IPS DF 6.9 (cell line): Measurements from ENCODE around the gene AREL1.

ENCODE experiments used
- DNase-seq: peaks from one replicate; pipeline ENCODE4 v3.0.0-alpha.2; 2013; ENCODE audit warnings: low read depth, low spot score
- H3K27ac ChIP-seq: one replicate; pipeline ENCODE4 v1.5.1; 2013; ENCODE audit warnings: low read length, control low read depth
- H3K27me3 ChIP-seq: 2 replicates; pipeline ENCODE4 v1.6.1; 2013; ENCODE audit warnings: mild to moderate bottlenecking, low read length; ENCODE audit not compliant: control insufficient read depth, insufficient read depth
- H3K36me3 ChIP-seq: 2 replicates; pipeline ENCODE4 v1.6.1; 2013; ENCODE audit warnings: low read length; ENCODE audit not compliant: control insufficient read depth, insufficient read depth
- H3K4me1 ChIP-seq: 2 replicates; pipeline ENCODE4 v1.6.1; 2013; ENCODE audit warnings: low read length; ENCODE audit not compliant: control insufficient read depth, insufficient read depth
- H3K4me3 ChIP-seq: 2 replicates; pipeline ENCODE4 v1.5.1; 2013; ENCODE audit warnings: mild to moderate bottlenecking, low read length
- H3K9me3 ChIP-seq: 2 replicates; pipeline ENCODE4 v1.6.1; 2013; ENCODE audit warnings: low read length, inconsistent platforms; ENCODE audit not compliant: control insufficient read depth, insufficient read depth
- WGBS: extraction: QIAGEN DNeasy Blood & Tissue Kit; methylation state at CpG from one replicate; pipeline ENCODE4 v1.1.7; 2013; ENCODE audit warnings: mixed read lengths, missing lambda C conversion rate; ENCODE audit not compliant: insufficient read length, insufficient coverage; 5-methylcytosine and 5-hydroxymethylcytosine counted together

AREL1 gene

GRCh38 chr14:74732387-74732786 lies 19.5 kb upstream of the AREL1 start:
- no peaks in the 10 kb centered on the region for H3K27me3 ChIP-seq
- H3K9me3 ChIP-seq: no peaks in the 10 kb centered on the region
- WGBS: no CpG with 5 or more reads among the region's 2 CpGs
- H3K4me3 ChIP-seq: no peak overlapping the region
- no peak for DNase-seq
- H3K4me1 ChIP-seq: no peaks in the 10 kb centered on the region
- no peaks in the 10 kb centered on the region; the same call in 1 of the 2 replicates for H3K36me3 ChIP-seq
- no peak overlapping the region for H3K27ac ChIP-seq

GRCh38 chr14:74723134-74723533 lies 10.3 kb upstream of the AREL1 start:
- H3K9me3 ChIP-seq: no peaks in the 10 kb centered on the region
- H3K36me3 ChIP-seq: 0 out of 2 replicates have a peak, but pooled peaks cover 3% of the 10 kb centered on the region
- H3K4me3 ChIP-seq: no peak overlapping the region
- H3K27ac ChIP-seq: no peak overlapping the region
- no peak for DNase-seq
- no peaks in the 10 kb centered on the region for H3K27me3 ChIP-seq
- H3K4me1 ChIP-seq: no peaks in the 10 kb centered on the region
- WGBS: no CpG with 5 or more reads among the region's 3 CpGs

GRCh38 chr14:74720526-74720925 lies 7.6 kb upstream of the AREL1 start:
- no peak for DNase-seq
- Histone ChIP-seq H3K27me3 (no peaks in the 10 kb centered on the region), H3K4me3 (no peak overlapping the region), H3K9me3 (no peaks in the 10 kb centered on the region), H3K4me1 (no peaks in the 10 kb centered on the region), H3K36me3 (0 out of 2 replicates have a peak, but pooled peaks cover 3% of the 10 kb centered on the region), H3K27ac (no peak overlapping the region)

- H3K36me3 ChIP-seq: no peaks in the 10 kb centered on the region
- H3K4me3 ChIP-seq: peak overlapping the region; percentile 95; the same call in 1 of the 2 replicates
- H3K27ac ChIP-seq: no peak overlapping the region
- no peaks in the 10 kb centered on the region for H3K9me3 ChIP-seq
- DNase-seq: no peak
- WGBS: 100% methylated on average over 1 of the region's 6 CpGs
- no peaks in the 10 kb centered on the region for H3K4me1 ChIP-seq
- no peaks in the 10 kb centered on the region for H3K27me3 ChIP-seq
Measured at GRCh38 chr14:74713395-74713735, 485 bp upstream of the AREL1 start.

- whole genome bisulfite sequencing: no CpG with 5 or more reads among the region's 5 CpGs
- H3K9me3 ChIP-seq: no peaks in the 10 kb centered on the region
- no peaks in the 10 kb centered on the region for H3K27me3 ChIP-seq
- H3K4me1 ChIP-seq: no peaks in the 10 kb centered on the region
- no peak for DNase-seq
- H3K36me3 ChIP-seq: no peaks in the 10 kb centered on the region
- no peak overlapping the region for H3K4me3 ChIP-seq
- H3K27ac ChIP-seq: no peak overlapping the region
Measured at GRCh38 chr14:74711651-74712050, 1.2 kb downstream of the AREL1 start.

- no peaks in the 10 kb centered on the region for H3K27me3 ChIP-seq
- DNase-seq: no peak
- H3K36me3 ChIP-seq: no peaks in the 10 kb centered on the region
- no peaks in the 10 kb centered on the region for H3K4me1 ChIP-seq
- H3K4me3 ChIP-seq: no peak overlapping the region
- WGBS: no CpG with 5 or more reads among the region's 1 CpG
- H3K27ac ChIP-seq: no peak overlapping the region
- no peaks in the 10 kb centered on the region for H3K9me3 ChIP-seq
Measured at GRCh38 chr14:74710480-74710879, 2.4 kb downstream of the AREL1 start.

GRCh38 chr14:74705613-74706500 lies 7.0 kb downstream of the AREL1 start:
- Histone ChIP-seq H3K4me3 (no peak overlapping the region), H3K9me3 (peaks cover 1% of the 10 kb centered on the region), H3K36me3 (no peaks in the 10 kb centered on the region), H3K27me3 (no peaks in the 10 kb centered on the region), H3K4me1 (no peaks in the 10 kb centered on the region), H3K27ac (no peak overlapping the region)
- no CpG with 5 or more reads among the region's 5 CpGs for whole genome bisulfite sequencing
- no peak for DNase-seq

GRCh38 chr14:74704656-74705055 lies 8.2 kb downstream of the AREL1 start:
- Histone ChIP-seq H3K9me3 (peaks cover 1% of the 10 kb centered on the region), H3K27me3 (no peaks in the 10 kb centered on the region), H3K4me1 (no peaks in the 10 kb centered on the region), H3K27ac (no peak overlapping the region), H3K4me3 (no peak overlapping the region), H3K36me3 (no peaks in the 10 kb centered on the region)
- no CpG with 5 or more reads among the region's 2 CpGs for WGBS
- no peak for DNase-seq

GRCh38 chr14:74703043-74703442 lies 9.8 kb downstream of the AREL1 start:
- Histone ChIP-seq H3K4me3 (no peak overlapping the region), H3K9me3 (peaks cover 1% of the 10 kb centered on the region), H3K27ac (no peak overlapping the region), H3K4me1 (no peaks in the 10 kb centered on the region), H3K36me3 (no peaks in the 10 kb centered on the region), H3K27me3 (no peaks in the 10 kb centered on the region)
- no peak for DNase-seq
- no CpG with 5 or more reads among the region's 3 CpGs for WGBS

GRCh38 chr14:74702293-74702692 lies 10.6 kb downstream of the AREL1 start:
- H3K9me3 ChIP-seq: peaks cover 1% of the 10 kb centered on the region
- no peak overlapping the region for H3K27ac ChIP-seq
- H3K4me3 ChIP-seq: no peak overlapping the region
- no peaks in the 10 kb centered on the region for H3K4me1 ChIP-seq
- H3K27me3 ChIP-seq: no peaks in the 10 kb centered on the region
- H3K36me3 ChIP-seq: no peaks in the 10 kb centered on the region
- no peak for DNase-seq
- WGBS: no CpG with 5 or more reads among the region's 2 CpGs

GRCh38 chr14:74698465-74698864 lies 14.4 kb downstream of the AREL1 start:
- Histone ChIP-seq H3K27me3 (no peaks in the 10 kb centered on the region), H3K36me3 (no peaks in the 10 kb centered on the region), H3K27ac (no peak overlapping the region), H3K4me3 (no peak overlapping the region), H3K4me1 (no peaks in the 10 kb centered on the region), H3K9me3 (peaks cover 1% of the 10 kb centered on the region)
- DNase-seq: no peak
- WGBS: 100% methylated on average over 1 of the region's 4 CpGs
